ENCODE results near the gene MT1A. TPM values are rescaled to one million over a fixed set of nuclear protein-coding genes. Genes with fewer than 3 reads are reported as not detected.

Gene MT1A
- total RNA-seq, 1 donor from 2014 or later, result not detected

DNA sequence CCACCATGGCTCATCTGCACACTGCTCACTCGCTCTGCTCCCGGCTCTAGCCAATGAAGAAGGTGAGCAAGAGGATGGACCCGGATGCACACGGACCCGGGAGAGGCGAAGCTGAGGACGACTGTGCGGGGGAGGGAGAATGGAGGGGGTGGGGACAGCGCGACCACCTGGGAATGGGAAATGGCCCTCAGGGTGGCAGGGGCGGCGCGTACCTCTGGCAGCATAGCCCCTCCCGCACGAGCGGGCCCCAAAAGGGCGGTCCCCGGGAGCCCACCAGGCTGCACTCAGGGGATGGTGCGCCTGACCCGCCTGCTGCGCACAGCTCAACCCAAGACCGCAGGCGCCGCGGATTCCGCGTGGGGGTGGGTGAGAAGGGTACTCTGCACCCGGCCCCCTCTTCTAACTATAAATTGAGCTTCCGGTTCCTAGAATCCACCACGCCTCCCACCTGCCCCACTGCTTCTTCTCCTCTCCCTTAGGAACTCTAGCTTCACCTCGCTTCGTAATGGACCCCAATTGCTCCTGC is 37.3 kb downstream of the MT1A start:
- DNase-seq (ENCODE audit: extremely low read depth, low read depth, low spot score), result no peak

DNA sequence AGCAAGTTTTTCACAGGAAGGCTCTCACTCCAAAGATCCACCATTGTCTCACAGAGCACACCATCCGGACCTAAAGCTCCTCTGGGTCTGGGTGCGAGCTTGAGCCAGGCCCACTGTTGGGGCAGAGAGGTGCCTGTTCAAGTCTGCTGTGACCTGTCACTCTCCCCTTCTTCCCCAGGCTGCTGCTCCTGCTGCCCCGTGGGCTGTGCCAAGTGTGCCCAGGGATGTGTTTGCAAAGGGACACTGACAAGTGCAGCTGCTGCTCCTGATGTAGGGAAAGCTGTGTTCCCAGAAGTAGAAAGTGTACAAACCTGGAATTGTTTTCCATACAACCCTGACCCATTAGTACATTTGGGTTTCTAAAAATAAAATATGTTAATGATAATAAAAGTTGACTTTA is 39.0 kb downstream of the MT1A start:
- no peak for DNase-seq (ENCODE audit: extremely low read depth, low read depth, low spot score)

DNA sequence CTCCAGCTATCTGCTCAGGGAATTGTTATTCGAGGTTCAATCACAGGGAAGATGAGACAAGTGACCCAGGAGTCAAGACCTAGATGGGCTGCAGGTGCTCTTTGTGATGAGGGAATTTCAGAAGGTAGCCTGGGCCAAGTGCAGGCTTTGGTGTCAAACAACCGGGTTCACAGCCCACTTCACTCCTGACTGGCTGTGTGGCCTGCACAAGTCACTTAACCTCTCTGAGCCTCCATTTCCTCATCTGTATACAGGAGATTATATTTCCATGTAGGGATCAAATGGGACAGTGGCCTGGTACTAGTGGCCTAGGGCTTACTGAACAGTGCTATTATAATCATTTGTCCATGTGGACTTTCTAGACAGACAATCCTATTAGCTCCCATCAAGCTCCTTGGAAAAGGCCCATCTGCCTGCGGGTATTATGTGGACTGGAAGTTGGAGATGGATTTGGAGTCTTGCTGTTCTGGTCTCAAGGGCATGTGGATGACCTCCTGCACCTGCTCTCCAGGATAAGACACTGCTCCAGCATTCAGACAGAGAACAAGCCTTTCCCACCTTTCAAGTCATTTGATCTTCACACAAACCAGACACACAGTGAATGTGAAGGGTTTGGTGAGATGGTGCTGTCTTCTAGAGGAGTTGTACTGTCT is 40.7 kb downstream of the MT1A start:
- DNase-seq (ENCODE audit: extremely low read depth, low read depth, low spot score), result no peak

DNA sequence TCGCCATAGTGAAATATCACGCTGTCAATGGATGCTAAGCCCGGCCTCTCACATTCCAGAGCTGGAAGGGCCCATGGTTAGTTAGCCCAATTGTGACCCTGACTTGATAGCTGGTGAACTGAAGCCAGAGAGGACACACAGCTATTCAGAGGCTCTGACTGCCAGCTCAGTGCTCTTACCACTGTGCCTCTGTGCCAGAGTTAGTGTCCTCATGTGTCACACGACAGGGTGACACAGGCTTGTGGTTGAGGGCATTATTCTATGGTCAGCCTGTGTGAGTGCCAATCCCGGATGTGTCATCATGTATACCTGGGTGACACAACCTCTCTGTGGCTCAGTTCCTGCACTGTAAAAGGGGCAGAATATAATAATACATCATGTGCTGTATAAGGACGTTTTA is 41.4 kb downstream of the MT1A start:
- DNase-seq (ENCODE audit: extremely low read depth, low read depth, low spot score), result no peak

DNA sequence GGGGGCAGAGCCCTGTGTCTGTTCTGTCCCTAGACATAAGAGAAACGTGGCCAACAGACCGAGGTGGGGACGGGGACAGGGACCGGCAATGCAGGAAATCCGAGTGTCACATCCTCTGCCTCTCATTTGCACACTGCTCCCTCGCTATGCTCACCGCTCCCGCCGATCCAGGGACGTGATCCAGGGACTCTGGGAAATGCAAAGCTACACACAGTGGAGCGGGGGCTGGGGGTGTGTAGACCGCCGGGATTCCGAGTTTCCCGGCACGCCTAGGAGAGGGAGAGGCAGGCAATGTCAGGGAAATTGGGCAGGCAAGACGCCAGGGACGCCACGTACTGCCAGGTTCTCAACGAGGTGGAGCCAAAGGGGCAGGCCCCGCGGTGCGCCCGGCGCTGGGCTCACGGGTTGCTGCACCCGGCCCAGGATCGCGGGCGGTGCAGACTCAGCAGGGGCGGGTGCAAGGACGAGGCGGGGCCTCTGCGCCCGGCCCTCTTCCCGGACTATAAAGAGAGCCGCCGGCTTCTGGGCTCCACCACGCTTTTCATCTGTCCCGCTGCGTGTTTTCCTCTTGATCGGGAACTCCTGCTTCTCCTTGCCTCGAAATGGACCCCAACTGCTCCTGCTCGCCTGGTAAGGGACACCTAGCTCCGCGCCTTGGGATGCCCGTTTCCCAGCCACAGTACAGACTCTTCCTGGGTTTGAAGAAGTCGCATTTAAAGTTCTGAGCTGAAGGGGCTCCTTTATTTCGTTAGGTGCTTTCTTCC is 43.7 kb downstream of the MT1A start, which contains the start of gene MT1X:
Gene MT1X, plus strand, starts transcription at position 532 of the 764 bp plus-strand sequence. Its CDS starts 71 bp downstream, at position 603.
- DNase-seq (ENCODE audit: extremely low read depth, low read depth, low spot score), result no peak

DNA sequence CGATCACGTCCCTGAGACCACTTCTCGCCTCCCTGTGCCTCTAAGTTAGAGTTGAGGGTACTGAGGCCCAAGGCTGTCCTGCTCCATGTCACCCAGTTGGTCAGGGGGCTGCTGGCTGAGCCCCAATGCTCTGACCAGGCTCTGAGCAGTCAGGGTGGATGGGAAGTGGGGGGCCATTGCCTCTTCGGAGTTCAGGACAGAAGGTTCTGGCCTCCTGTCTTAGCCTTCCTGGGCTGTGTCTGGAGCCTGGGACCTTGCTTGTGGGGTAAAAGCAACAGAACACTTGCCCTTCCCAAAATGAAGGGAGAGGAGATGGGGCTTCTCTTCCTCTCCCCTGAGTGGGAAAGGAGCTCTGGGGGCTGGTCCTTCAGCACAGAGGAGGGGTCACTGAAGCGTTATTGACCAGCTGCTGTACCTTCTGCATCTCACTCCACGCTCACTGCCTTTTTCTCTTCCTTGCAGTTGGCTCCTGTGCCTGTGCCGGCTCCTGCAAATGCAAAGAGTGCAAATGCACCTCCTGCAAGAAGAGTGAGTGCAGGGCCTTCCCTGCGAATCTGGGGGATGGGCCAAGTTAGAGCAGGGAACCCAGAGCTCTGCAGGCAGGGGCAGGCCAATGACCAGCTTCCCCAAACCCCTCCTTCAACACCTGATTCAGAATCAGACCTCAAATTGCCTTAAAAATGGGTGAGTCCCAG is 44.4 kb downstream of the MT1A start:
- DNase-seq (ENCODE audit: extremely low read depth, low read depth, low spot score), result no peak

DNA sequence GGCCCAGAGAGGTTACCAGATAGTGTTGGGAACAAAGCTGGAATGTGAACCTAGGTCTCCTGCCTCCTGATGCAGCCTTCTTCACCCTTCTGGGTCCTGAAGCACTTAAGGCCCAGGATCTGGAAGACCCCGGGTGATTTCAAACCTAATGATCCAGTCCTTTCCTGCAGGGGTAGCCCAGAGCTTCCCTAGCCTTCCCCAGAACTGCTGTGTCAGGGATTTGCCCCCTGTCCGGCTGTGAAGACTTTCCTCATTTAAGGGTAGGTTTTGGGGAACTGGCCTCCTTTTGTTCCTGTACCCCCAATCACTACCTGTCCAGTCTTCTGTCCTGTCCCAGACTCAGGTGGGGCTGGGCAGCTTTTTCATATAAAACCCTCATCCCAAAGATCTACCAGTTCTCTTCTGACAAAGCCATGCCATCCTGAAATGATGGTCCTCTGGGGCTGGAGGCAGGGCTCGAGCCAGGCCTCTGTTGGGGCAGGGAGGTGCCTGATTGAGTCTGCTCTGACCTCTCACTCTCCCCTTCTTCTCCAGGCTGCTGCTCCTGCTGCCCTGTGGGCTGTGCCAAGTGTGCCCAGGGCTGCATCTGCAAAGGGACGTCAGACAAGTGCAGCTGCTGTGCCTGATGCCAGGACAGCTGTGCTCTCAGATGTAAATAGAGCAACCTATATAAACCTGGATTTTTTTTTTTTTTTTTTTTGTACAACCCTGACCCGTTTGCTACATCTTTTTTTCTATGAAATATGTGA is 45.1 kb downstream of the MT1A start:
- no peak for DNase-seq (ENCODE audit: extremely low read depth, low read depth, low spot score)

DNA sequence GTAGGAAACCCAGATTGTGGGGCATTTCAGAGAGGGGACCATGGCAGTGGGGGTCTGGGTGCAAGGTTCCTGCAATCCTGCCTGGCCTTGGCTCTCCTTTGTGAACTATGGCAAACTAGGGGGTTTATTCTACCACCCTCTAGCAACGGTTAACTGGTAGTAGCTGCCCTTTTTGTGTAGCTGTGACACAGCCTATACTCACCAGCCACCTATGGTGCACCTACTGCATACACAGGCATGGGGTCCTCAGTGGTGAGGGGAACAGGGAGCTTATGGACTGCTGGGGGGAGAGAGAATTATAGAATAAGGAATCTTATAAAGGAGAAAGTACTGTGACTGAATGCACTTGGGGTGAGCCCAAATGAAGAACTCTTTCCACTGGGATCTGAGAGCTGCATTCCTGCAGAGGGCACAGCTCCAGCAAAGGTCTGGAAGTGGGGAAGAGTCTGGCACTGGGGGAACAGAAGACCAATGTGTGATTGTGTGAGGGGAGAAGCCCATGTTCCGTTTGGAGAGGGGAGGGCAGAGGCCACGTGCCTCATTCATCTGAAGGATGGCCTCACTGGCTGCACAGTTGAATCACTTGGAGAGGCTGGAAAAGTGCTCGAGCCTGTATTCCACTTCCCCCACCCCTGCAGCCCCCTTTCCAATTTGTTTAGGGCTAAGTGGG is 45.9 kb downstream of the MT1A start:
- no peak for DNase-seq (ENCODE audit: extremely low read depth, low read depth, low spot score)

DNA sequence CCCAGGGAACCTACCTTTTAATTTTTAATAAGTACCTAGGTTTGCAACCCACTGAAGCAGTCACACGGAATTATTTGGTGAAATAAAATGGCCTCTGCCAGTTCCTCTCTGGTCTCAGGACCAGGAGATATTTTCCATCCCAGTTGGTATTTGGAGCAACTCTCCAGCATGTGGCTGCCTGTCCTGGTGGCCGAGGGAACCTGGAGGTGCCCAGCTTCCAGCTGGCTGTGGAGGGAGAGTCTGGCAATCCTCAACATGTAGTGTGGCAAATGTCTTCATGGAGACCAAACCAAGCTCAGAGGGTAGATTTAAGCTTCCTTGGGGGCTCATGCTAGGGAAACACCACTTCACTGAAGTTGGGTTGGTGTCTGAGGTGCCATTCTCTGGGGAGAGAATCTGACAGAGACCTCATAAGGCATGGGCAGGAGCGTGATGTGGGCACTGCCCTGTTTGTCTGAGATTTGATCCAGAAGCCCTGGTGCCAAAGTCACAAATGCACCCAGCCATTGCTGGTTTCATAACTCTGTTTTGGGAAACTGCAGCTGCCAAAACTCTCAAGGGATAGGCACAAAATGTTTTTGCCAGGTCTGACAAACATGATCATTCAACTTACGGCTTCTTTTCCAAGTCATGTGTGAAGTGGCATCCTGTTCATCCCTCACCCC is 46.6 kb downstream of the MT1A start:
- no peak for DNase-seq (ENCODE audit: extremely low read depth, low read depth, low spot score)

DNA sequence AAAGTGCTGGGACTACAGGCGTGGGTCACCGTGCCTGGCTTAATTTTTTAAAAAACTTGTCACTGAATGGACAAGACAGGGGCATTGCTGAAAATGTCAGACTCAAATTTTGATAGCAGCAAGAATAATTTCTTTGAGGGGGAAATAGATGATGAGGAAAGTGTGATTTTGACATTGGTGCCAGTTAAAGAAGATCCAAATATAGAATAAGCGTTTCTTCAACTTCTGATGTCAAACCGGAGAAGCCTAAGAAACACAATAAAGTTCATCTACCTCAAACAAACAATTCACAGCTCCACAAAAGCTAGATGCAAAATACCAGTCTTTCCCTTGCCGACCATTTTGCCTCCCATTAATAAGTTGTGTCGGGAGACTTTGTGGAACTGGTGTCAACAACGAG is 48.3 kb downstream of the MT1A start:
- no peak for DNase-seq (ENCODE audit: extremely low read depth, low read depth, low spot score)

DNA sequence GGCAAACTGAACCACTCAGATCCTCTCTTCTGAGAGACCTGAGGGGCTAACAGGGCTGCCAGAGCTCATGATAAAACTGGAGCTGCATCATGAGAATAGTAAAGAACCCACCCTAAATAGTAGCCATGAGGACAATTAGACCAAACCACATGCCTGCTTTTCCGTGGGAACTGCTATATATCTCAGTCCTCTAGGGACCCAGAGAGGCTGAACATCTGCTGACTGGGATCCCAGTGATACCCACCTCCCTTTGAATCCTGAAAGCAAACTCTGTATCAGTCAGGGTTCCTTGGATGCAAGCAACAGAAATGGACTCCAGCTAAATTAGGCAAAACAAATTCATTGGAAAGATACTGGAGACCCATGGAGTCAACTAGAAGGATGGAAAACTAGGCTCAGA is 50.3 kb downstream of the MT1A start:
- no peak for DNase-seq (ENCODE audit: extremely low read depth, low read depth, low spot score)

DNA sequence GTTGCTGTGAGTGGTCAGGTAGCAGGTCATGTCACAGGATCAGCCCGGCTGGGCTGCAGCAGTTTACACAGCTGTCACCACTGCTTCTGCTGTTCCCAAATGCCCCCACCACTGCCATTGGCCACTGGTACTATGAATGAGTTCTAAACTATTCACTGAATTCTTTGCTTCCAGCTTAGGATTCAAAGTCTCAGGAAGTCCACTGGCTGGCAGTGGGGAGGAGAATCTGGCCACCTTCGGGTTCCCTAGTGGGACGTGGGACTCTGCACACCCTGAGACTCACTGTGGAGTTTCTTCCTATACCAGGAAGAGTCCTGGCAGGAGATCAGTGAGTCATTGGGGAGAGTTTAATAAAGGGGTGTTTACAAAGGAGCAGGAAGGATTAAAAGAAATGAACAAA is 50.7 kb downstream of the MT1A start:
- no peak for DNase-seq (ENCODE audit: extremely low read depth, low read depth, low spot score)

Other genes with a start within 250 kb of the MT1A start
- 113 and 116 TPM in 2 replicates for gene AMFR, start 213.1 kb upstream of the MT1A start, total RNA-seq
- gene NUDT21, start 187.3 kb upstream of the MT1A start, total RNA-seq, result 33.8 and 67.9 TPM in 2 replicates
- gene OGFOD1, start 187.1 kb upstream of the MT1A start, total RNA-seq, result 30.8 and 60.5 TPM in 2 replicates
- gene BBS2, start 118.6 kb upstream of the MT1A start, total RNA-seq, result 37.2 and 37.5 TPM in 2 replicates
- not detected in 2 replicates for gene MT4, start 73.6 kb upstream of the MT1A start, total RNA-seq
- not detected in 2 replicates for gene MT3, start 49.1 kb upstream of the MT1A start, total RNA-seq
- gene MT2A, start 30.1 kb upstream of the MT1A start, total RNA-seq, result 281 and 297 TPM in 2 replicates
- gene MT1E, start 12.9 kb upstream of the MT1A start, total RNA-seq, result 15.1 and 105 TPM in 2 replicates
- not detected in 2 replicates for gene MT1M, start 6.0 kb upstream of the MT1A start, total RNA-seq
- gene MT1B, start 13.2 kb downstream of the MT1A start, total RNA-seq, result not detected in 2 replicates
- gene MT1F, start 19.3 kb downstream of the MT1A start, total RNA-seq, result 1.7 TPM in 1 of 2 replicates, not detected in the other
- not detected in 2 replicates for gene MT1G, start 29.4 kb downstream of the MT1A start, total RNA-seq
- gene MT1H, start 31.1 kb downstream of the MT1A start, total RNA-seq, result not detected in 2 replicates
- 2.2 and 6.9 TPM in 2 replicates for gene MT1X, start 43.8 kb downstream of the MT1A start, total RNA-seq
- 55.6 and 57.0 TPM in 2 replicates for gene NUP93, start 91.5 kb downstream of the MT1A start, total RNA-seq
- not detected in 2 replicates for gene SLC12A3, start 226.5 kb downstream of the MT1A start, total RNA-seq

Data from glomerular endothelial cell (primary cell).